RWPE1 (cell line): ENCODE results near the gene LENG1.
A peak's percentile ranks its signal among the peaks of the same experiment; 100 is the strongest.
"Not testable (repeated sequence)": the region's sequence is repeated elsewhere in the genome, so short reads cannot be mapped to it uniquely, and the experiment has no call there.

ENCODE experiments used
- CTCF ChIA-PET: fragments of 350-600 bp; sonication (Branson Sonifier 250); formaldehyde crosslinking; extraction: SDS; loops from one replicate; lab custom pipeline; 2021; lab: Yijun Ruan, JAX
- POLR2A ChIA-PET: fragments of 400-600 bp; formaldehyde crosslinking; extraction: SDS; loops from one replicate; lab custom pipeline; 2020; ENCODE audit warnings: antibody characterized with exemption; ENCODE audit not compliant: low non-redundant PET; lab: Yijun Ruan, JAX
- DNase-seq: peaks from one replicate; pipeline ENCODE4 v3.0.0; 2012; ENCODE audit warnings: low spot score
- H3K27ac ChIP-seq: fragments of 450-650 bp; 2 replicates; pipeline ENCODE4 v1.5.1; 2017
- TF ChIP-seq, protein P1 (sequence below): fragments of 450-650 bp; conservative IDR thresholded peaks from 2 replicates; pipeline ENCODE4 v1.5.1; 2017; ENCODE audit warnings: low read depth, mild to moderate bottlenecking

LENG1 gene

GRCh38 chr19:54186351-54186750 lies 26.8 kb upstream of the LENG1 start:
- H3K27ac ChIP-seq = peak overlapping the region; percentile 95
- TF ChIP-seq, protein P1, sequence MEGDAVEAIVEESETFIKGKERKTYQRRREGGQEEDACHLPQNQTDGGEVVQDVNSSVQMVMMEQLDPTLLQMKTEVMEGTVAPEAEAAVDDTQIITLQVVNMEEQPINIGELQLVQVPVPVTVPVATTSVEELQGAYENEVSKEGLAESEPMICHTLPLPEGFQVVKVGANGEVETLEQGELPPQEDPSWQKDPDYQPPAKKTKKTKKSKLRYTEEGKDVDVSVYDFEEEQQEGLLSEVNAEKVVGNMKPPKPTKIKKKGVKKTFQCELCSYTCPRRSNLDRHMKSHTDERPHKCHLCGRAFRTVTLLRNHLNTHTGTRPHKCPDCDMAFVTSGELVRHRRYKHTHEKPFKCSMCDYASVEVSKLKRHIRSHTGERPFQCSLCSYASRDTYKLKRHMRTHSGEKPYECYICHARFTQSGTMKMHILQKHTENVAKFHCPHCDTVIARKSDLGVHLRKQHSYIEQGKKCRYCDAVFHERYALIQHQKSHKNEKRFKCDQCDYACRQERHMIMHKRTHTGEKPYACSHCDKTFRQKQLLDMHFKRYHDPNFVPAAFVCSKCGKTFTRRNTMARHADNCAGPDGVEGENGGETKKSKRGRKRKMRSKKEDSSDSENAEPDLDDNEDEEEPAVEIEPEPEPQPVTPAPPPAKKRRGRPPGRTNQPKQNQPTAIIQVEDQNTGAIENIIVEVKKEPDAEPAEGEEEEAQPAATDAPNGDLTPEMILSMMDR = no peak
- CTCF ChIA-PET = interaction anchor here (0.9 kb wide), 1 partner anchor 45 kb away, joined by 3 read pairs; no protein-coding TSS in a partner anchor
- POLR2A ChIA-PET = no interaction called here
- DNase-seq = no peak

DNA sequence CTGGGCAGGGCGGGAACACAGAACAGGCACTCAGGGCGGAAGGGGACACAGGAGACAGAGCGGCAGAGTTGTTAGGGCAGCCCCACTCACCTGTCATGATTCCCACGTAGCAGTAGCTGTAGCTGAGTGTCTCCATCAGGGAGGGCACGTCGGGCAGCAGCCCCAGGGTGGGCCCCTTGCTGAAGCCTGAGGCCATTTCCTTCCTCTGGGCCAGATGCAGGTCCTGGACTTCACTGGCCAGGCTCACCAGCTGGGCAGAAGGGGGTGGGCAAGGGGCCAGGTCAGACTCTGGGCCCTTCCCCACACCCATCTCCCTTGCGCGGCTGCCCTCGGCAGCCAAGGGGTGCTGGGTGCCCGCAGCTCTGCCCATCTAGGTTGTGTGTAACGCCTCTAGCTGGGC lies 23.9 kb upstream of the LENG1 start:
- CTCF ChIA-PET = interaction anchor here (0.6 kb wide), 1 partner anchor 16 kb away, joined by 3 read pairs; no protein-coding TSS in a partner anchor
- TF ChIP-seq, protein P1 = no peak
- POLR2A ChIA-PET = no interaction called here
- DNase-seq = no peak
- no peak overlapping the region for H3K27ac ChIP-seq

DNA sequence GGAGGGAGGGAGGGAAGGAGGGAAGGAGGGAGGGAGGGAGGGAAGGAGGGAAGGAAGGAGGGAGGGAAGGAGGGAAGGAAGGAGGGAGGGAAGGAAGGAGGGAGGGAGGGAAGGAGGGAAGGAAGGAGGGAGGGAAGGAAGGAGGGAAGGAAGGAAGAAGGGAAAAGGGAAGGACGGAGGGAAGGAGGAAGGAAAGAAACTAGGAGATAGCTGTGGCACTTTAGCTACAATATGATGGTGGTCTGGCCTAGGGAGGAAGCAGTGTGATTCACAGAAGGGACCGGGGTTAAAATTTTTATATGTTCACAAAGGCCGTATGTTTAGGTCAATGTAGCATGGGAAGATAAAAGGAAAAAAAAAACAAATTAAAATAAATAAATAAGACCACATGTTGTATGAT lies 22.4 kb upstream of the LENG1 start:
- CTCF ChIA-PET, DNase-seq, H3K27ac ChIP-seq, POLR2A ChIA-PET: not testable (repeated sequence)

DNA sequence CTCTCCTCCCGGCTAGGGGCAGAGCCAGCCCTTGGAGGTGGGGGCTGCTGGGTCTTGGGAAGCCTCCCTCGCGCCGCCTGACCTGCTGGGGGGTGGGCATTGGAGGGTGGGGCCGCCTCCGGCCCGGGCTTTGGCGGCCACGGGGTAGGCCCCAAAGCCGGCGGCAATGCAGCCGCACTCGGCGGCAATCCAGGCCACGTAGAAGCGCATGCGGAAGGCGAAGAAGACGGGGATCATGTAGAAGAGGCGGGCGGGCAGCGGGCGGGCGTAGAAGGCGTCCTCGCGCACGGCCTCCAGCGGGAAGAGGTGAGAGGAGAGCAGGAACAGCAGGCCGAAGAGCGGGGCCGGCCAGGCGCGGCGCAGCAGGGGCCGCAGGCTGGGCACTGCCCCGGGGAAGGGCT lies 21.2 kb upstream of the LENG1 start:
- POLR2A ChIA-PET = no interaction called here
- CTCF ChIA-PET = no interaction called here
- H3K27ac ChIP-seq = no peak overlapping the region
- TF ChIP-seq, protein P1 = no peak
- no peak for DNase-seq

DNA sequence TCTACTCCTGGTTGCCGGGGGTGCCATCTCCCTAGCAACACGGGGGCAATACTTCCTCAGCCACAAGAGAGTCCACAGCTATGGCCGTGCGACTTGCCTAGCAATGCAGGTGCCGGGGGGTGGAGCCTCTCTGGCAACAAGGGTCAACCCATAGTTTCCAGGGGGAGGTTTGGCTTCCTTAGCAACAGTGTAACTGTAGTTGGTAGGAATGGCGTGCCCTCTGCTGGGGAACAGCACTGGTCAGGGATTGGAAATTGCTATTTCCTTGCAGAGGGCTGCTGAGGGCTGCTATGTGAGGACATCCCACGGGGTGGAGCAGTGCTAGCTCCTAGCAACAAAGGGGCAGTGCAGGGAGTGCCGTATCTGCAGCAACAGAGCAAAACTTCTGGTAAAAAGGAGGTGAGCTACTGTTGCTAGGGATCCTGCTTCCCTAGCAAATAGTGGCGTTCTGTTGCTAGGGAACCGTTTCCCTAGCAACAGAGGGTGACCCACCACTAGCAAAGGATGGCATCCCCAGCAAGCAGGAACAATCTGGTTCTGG lies 20.5 kb upstream of the LENG1 start:
- TF ChIP-seq, protein P1 = no peak
- no peak overlapping the region for H3K27ac ChIP-seq
- CTCF ChIA-PET = interaction anchor here (0.7 to 2.0 kb wide), 2 partner anchors 9 to 264 kb away, joined by 3 to 5 read pairs; partner anchors contain the start of gene MBOAT7
- no peak for DNase-seq
- POLR2A ChIA-PET = no interaction called here

DNA sequence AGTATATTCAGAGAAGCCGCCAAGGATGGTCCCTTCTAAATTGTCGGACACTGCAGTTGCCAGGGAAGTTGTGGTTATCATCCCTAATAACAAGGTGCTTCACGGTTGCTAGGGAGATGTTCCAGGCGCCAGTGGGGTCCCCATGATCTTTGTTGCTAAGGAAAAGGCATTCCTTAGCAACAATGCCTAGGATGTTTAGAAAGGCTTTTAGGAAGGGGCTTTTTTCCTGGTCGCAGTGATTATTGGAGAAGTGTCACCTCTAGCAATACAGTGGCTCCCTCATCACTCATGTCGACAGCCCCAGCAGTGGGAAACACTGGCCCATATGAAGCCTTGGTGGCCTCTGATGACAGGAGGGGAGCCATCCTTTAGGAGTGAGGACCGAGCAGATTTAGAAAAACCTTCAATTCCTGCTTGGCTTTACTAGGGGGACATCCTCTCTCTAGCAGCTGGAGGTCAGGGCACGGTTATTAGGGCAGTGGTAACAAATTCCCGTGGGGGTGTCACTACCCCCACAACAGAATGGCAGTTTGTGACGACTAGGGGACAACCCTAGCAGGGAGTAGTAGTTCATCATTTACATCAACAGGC lies 19.8 kb upstream of the LENG1 start:
- TF ChIP-seq, protein P1 = no peak
- no peak for DNase-seq

More for the DNA sequence above, 19.8 kb upstream of the LENG1 start:
- ChIA-PET CTCF (interaction anchor here (0.7 to 2.0 kb wide), 2 partner anchors 10 to 263 kb away, joined by 3 to 5 read pairs; partner anchors contain the start of gene MBOAT7), POLR2A (no interaction called here)
- H3K27ac ChIP-seq = no peak overlapping the region
